Measurements from ENCODE around the gene STARD6.

- TF ChIP-seq, protein P1, sequence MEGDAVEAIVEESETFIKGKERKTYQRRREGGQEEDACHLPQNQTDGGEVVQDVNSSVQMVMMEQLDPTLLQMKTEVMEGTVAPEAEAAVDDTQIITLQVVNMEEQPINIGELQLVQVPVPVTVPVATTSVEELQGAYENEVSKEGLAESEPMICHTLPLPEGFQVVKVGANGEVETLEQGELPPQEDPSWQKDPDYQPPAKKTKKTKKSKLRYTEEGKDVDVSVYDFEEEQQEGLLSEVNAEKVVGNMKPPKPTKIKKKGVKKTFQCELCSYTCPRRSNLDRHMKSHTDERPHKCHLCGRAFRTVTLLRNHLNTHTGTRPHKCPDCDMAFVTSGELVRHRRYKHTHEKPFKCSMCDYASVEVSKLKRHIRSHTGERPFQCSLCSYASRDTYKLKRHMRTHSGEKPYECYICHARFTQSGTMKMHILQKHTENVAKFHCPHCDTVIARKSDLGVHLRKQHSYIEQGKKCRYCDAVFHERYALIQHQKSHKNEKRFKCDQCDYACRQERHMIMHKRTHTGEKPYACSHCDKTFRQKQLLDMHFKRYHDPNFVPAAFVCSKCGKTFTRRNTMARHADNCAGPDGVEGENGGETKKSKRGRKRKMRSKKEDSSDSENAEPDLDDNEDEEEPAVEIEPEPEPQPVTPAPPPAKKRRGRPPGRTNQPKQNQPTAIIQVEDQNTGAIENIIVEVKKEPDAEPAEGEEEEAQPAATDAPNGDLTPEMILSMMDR (IDR thresholded peaks at IDR 0.05 in 4 of 5, conservative IDR thresholded peaks at IDR 0.05 in 1 of 5) = no peak
- no peak for TF ChIP-seq POLR2A (IDR thresholded peaks at IDR 0.05)
Measured at GRCh38 chr18:54387631-54388030, 30.0 kb upstream of the STARD6 start.
